Right lobe of liver (tissue), 6 donors: Measurements from ENCODE around the gene SEPTIN11. TPM values are rescaled to one million over a fixed set of nuclear protein-coding genes. Genes with fewer than 3 reads are reported as not detected.
A peak's percentile ranks its signal among the peaks of the same experiment; 100 is the strongest.

ENCODE experiments used
- ATAC-seq, 4 donors: fragments of 200-7000 bp; cut with Tn5 transposase; one replicate each; pipeline ENCODE4 v1.9.1; 2020; ENCODE audit warnings: mild to moderate bottlenecking in 4 of 4, moderate library complexity in 4 of 4
- DNase-seq, 3 donors: peaks; one replicate each; pipeline ENCODE4 v3.0.0-alpha.2; 2020
- H3K27ac ChIP-seq, 3 donors: fragments of 200-600 bp; one replicate each; pipeline ENCODE4 v1.8.0; 2022
- H3K27me3 ChIP-seq, 2 donors: fragments of 200-600 bp; one replicate each; pipeline ENCODE4 v1.8.0; 2022
- H3K36me3 ChIP-seq, 4 donors: fragments of 200-600 bp; sonication (generic) in 1 of 4; one replicate each; pipeline versions ENCODE4 v1.5.1 to v1.8.0; 2017 to 2022; ENCODE audit warnings: control low read depth in 1 of 4
- H3K4me1 ChIP-seq, 4 donors: fragments of 200-600 bp; sonication (generic) in 1 of 4; one replicate each; pipeline versions ENCODE4 v1.5.1 to v1.8.0; 2017 to 2022; ENCODE audit warnings: control low read depth in 1 of 4
- H3K4me3 ChIP-seq, 3 donors: fragments of 200-600 bp; one replicate each; pipeline ENCODE4 v1.8.0; 2022
- H3K9me3 ChIP-seq, 4 donors: fragments of 200-600 bp; sonication (generic) in 1 of 4; one replicate each; pipeline versions ENCODE4 v1.5.1 to v1.8.0; 2017 to 2022; ENCODE audit warnings: control low read depth in 1 of 4
- POLR2A ChIP-seq: fragments of 450-650 bp; IDR thresholded peaks from one replicate; pipeline ENCODE4 v1.6.1; 2017; ENCODE audit warnings: antibody characterized with exemption, mild to moderate bottlenecking
- WGBS: methylation state at CpG from one replicate; pipeline ENCODE4 v1.1.6; 2018; ENCODE audit warnings: low coverage, low lambda C conversion rate; ENCODE audit not compliant: insufficient coverage; ENCODE audit errors: missing lambda C conversion rate; 5-methylcytosine and 5-hydroxymethylcytosine counted together
- intact Hi-C, 2 donors: fragments of 100-400 bp; cut with DNase I; formaldehyde crosslinking; loops; one replicate each; pipeline versions ENCODE4 v1.11.2 to v1.14.1; 2022
- total RNA-seq, 6 experiments: library from RNA; depleted of rRNA in 2 of 6; stranded (reverse); fragments of >200 nt in 2 of 6; fragmentation: NEBNext Ultra II Directional in 3 of 6; extraction: Animal tissue kit (Norgen Biotek cat#: 25700) in 3 of 6; gene quantifications; one replicate each; pipeline versions ENCODE4 v1.1.0 to v1.2.4, GENCODE V29; 2016 to 2023
- TF ChIP-seq, protein P1 (sequence below), 4 donors: fragments of 200-600 bp in 3 of 4; fragments of 450-650 bp in 1 of 4; IDR thresholded peaks; one replicate each; pipeline versions ENCODE4 v1.5.1 to v1.8.0; 2016 to 2022; ENCODE audit warnings: antibody characterized with exemption in 4 of 4, mild to moderate bottlenecking in 2 of 4
- donor health status: DM: no; HTN: yes; CAD: no.
- donor health status: DM: no; HTN: no; CAD: no.
- donor health status: DM: no; HTN: no; CAD: no.
- donor health status: DM: no; HTN: yes; CAD: no.
- donor health status: DM: no; HTN: yes; CAD: no.

The SEPTIN11 gene
- total RNA-seq, 6 experiments from 2014 or later, result 33.4 to 116 (median 41.8) TPM

DNA sequence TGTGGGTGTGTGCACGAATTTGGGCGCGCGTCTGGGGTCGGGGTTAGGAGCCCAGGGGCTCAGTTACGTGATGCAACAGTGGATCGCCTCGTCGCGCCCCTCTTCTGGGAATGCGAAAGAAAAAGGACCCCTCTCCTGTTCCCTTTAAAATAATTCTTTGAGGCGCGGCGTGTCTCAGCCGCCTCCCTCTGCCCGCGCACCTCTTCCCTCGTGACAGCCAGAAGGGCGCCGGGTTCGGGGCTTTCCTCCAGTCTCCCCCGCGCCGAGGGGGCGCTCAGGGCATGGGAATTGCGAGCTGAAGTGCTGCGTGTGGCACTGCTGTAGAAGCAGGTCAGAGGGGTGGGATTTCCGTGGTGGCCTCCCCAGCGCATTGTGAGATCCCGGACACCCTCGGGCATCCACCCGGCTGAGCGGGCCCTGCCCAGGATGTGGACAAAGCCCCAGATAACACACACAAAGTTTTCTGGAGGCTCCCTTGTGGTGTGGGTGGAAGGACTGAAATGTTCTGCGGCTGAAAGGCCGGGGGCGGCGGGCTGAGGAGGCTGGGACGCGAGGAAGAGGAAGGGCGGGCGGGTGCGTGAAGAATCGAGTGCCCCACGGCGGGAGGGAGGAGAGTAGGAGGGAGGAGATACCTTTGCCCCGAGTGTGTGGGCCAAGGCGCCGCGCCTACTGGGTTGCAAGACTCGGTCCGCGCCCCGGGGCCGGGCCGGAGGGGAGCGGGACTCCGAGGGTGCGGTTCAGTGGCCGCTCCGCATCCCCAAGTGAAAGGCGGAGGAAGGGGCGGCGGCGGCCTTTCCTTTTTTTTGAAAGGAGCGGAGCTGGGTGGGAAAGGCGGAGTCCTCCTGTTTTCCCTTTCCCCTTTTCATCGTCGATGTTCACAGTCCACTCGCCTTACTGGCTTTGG lies 752 bp downstream of the SEPTIN11 start:
- H3K9me3 ChIP-seq, result no peaks in the 10 kb centered on the region
- under 1% methylated on average over 34 of the region's 69 CpGs for WGBS
- TF ChIP-seq, protein P1, sequence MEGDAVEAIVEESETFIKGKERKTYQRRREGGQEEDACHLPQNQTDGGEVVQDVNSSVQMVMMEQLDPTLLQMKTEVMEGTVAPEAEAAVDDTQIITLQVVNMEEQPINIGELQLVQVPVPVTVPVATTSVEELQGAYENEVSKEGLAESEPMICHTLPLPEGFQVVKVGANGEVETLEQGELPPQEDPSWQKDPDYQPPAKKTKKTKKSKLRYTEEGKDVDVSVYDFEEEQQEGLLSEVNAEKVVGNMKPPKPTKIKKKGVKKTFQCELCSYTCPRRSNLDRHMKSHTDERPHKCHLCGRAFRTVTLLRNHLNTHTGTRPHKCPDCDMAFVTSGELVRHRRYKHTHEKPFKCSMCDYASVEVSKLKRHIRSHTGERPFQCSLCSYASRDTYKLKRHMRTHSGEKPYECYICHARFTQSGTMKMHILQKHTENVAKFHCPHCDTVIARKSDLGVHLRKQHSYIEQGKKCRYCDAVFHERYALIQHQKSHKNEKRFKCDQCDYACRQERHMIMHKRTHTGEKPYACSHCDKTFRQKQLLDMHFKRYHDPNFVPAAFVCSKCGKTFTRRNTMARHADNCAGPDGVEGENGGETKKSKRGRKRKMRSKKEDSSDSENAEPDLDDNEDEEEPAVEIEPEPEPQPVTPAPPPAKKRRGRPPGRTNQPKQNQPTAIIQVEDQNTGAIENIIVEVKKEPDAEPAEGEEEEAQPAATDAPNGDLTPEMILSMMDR (IDR thresholded peaks at IDR 0.05), result no peak
- no peak for TF ChIP-seq POLR2A
- H3K4me1 ChIP-seq, result peaks cover 0 to 16% (median 6%) of the 10 kb centered on the region in 4 donors
- ATAC-seq (peak; percentile 23 to 48 (median 40)), DNase-seq (peak; percentile 59 to 80 (median 71))
- peak overlapping the region; percentile 56 to 92 (median 86) for H3K27ac ChIP-seq
- peak overlapping the region; percentile 75 to 87 (median 82) for H3K4me3 ChIP-seq
- no peaks in the 10 kb centered on the region for H3K27me3 ChIP-seq
- H3K36me3 ChIP-seq, result no peaks in the 10 kb centered on the region
- intact Hi-C loops, result no loop called here

DNA sequence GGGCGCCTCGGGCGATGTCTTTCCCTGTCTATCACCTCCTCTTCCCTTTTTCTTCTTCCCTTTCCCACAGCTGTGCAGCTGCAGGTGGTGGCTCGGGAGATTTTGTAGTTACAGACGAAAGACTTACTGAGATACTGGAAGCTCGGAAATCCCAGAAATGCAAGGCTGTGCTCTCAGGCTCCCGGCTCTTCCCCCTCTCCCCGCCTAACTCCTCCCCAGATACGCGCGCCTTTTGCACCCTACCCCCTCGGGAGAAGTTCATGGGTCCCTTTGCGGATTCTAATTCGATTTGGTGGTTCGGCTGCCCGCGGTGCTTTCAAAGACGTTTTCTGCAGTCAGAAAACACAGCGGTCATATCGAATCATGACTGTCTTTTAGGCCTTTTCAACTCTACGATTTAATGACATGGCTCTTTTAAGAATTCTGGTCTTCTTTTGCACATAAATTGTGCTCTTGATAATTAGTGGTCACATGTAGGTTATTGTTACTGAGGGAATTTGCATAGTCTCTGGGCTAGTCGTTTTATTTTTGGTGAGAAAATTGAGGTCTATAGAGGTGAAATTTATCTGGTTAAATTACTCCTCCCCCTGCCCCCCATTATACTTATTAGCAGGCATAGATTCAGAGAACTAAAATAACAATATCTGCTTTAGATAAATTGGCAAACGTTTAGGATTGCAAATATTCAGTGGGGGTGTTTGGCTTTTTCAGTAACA lies 1.6 kb downstream of the SEPTIN11 start:
- intact Hi-C loops, result no loop called here
- no peak for ATAC-seq
- TF ChIP-seq, protein P1 (IDR thresholded peaks at IDR 0.05), result no peak
- TF ChIP-seq POLR2A, result no peak
- peaks cover 0 to 16% (median 6%) of the 10 kb centered on the region in 4 donors for H3K4me1 ChIP-seq
- H3K4me3 ChIP-seq, result peak overlapping the region; percentile 75 to 87 (median 82)
- no peaks in the 10 kb centered on the region for H3K36me3 ChIP-seq
- 3% methylated on average over 23 of the region's 23 CpGs for WGBS
- DNase-seq, result peak in 2 of 3 donors; percentile 22 to 52
- no peaks in the 10 kb centered on the region for H3K27me3 ChIP-seq
- H3K9me3 ChIP-seq, result no peaks in the 10 kb centered on the region
- H3K27ac ChIP-seq, result peak overlapping the region; percentile 56 to 92 (median 86)

DNA sequence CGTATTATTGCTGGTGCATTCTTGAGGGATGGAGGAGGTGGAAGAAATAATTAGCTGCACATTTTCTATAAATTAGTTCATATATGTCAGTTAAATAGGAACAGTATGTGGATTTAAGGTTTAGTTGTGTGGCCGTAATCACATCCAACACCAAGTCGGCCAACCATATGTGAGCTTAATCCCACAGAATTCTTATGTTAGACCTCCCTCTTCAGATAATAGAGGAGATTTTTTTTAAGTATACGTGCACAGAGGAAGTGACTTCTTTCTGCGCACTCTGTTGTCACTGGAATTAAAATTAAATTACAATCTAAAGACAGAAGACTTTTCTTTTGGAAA lies 2.1 kb downstream of the SEPTIN11 start:
- no peaks in the 10 kb centered on the region for H3K36me3 ChIP-seq
- 77% methylated on average over 5 of the region's 5 CpGs for WGBS
- H3K4me1 ChIP-seq, result peaks cover 0 to 16% (median 6%) of the 10 kb centered on the region in 4 donors
- intact Hi-C loops, result no loop called here
- ATAC-seq (no peak), DNase-seq (no peak)
- TF ChIP-seq POLR2A, result no peak
- TF ChIP-seq, protein P1 (IDR thresholded peaks at IDR 0.05), result no peak
- no peaks in the 10 kb centered on the region for H3K9me3 ChIP-seq
- no peaks in the 10 kb centered on the region for H3K27me3 ChIP-seq
- no peak overlapping the region for H3K4me3 ChIP-seq
- H3K27ac ChIP-seq, result no peak overlapping the region

DNA sequence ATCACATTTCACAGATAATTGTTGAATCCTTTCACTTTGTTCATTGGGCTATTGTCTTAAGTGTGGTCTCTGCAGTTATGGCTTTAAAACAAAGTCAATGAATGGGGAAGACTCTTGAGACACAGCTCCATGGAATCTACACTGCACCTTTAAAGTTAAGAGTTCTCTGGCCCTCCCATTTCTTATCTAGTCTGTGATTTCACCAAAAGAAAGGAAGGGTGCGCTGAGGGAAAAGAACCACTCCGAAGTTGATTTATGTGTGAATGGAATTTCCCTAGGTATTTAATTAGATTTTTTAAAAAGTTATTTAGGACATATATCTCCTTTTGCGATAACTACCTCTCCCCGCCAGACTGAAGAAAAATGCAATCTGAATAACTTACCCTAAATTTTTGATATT lies 2.5 kb downstream of the SEPTIN11 start:
- DNase-seq (no peak), ATAC-seq (no peak)
- H3K9me3 ChIP-seq, result no peaks in the 10 kb centered on the region
- H3K36me3 ChIP-seq, result no peaks in the 10 kb centered on the region
- H3K4me3 ChIP-seq, result no peak overlapping the region
- intact Hi-C loops, result no loop called here
- no peaks in the 10 kb centered on the region for H3K27me3 ChIP-seq
- 75% methylated on average over 4 of the region's 4 CpGs for WGBS
- peaks cover 0 to 18% (median 6%) of the 10 kb centered on the region in 4 donors for H3K4me1 ChIP-seq
- no peak overlapping the region for H3K27ac ChIP-seq
- TF ChIP-seq POLR2A, result no peak
- TF ChIP-seq, protein P1 (IDR thresholded peaks at IDR 0.05), result no peak
